DND-41 (cell line): ENCODE results near the gene EMC7.

Experiments used
- ATAC-seq: fragments of 200-7000 bp; cut with Tn5 transposase; 3 replicates; pipeline ENCODE4 v1.9.1; 2021; ENCODE audit warnings: low read depth; ENCODE audit not compliant: insufficient read depth
- DNase-seq: peaks from one replicate; pipeline ENCODE4 v3.0.0-alpha.2; 2020
- H2AFZ ChIP-seq: 2 replicates; pipeline ENCODE4 v1.6.0; 2012; ENCODE audit warnings: low read depth, low read length
- H3K27ac ChIP-seq: 2 replicates; pipeline ENCODE4 v1.5.1; 2012; ENCODE audit warnings: low read length, inconsistent platforms
- H3K27me3 ChIP-seq: fragments of 200-600 bp; sonication (generic); 2 replicates; pipeline ENCODE4 v1.6.0; 2012; ENCODE audit warnings: low read length, mild to moderate bottlenecking, inconsistent platforms; ENCODE audit not compliant: insufficient read depth, poor library complexity
- H3K36me3 ChIP-seq: 2 replicates; pipeline ENCODE4 v1.5.1; 2012; ENCODE audit warnings: low read length, inconsistent platforms; ENCODE audit not compliant: insufficient read depth
- H3K4me1 ChIP-seq: 2 replicates; pipeline ENCODE4 v1.5.1; 2012; ENCODE audit warnings: mild to moderate bottlenecking, low read length; ENCODE audit not compliant: insufficient read depth
- H3K4me2 ChIP-seq: 2 replicates; pipeline ENCODE4 v1.6.0; 2012; ENCODE audit warnings: mild to moderate bottlenecking, moderate library complexity, low read length, inconsistent platforms; ENCODE audit not compliant: insufficient read depth
- H3K4me3 ChIP-seq, 2 experiments: fragments of 200-600 bp in 1 of 2; shearing (Covaris generic) in 1 of 2; 2 replicates each; pipeline ENCODE4 v1.5.1; 2012 to 2016; ENCODE audit warnings: inconsistent platforms in 2 of 2, low read length in 2 of 2, mild to moderate bottlenecking in 2 of 2, low read depth in 1 of 2, moderate library complexity in 1 of 2
- H3K79me2 ChIP-seq: 2 replicates; pipeline ENCODE4 v1.6.0; 2012; ENCODE audit warnings: low read length, inconsistent platforms; ENCODE audit not compliant: insufficient read depth
- H3K9ac ChIP-seq: 2 replicates; pipeline ENCODE4 v1.6.0; 2012; ENCODE audit warnings: low read depth, mild to moderate bottlenecking, inconsistent platforms, low read length, moderate library complexity
- H3K9me3 ChIP-seq: 2 replicates; pipeline ENCODE4 v1.5.1; 2012; ENCODE audit warnings: low read length, moderate library complexity, mild to moderate bottlenecking, inconsistent platforms; ENCODE audit not compliant: insufficient read depth, severe bottlenecking
- H4K20me1 ChIP-seq: 2 replicates; pipeline ENCODE4 v1.6.0; 2012; ENCODE audit warnings: low read length; ENCODE audit not compliant: insufficient read depth
- EZH2 ChIP-seq: IDR thresholded peaks from 3 replicates; pipeline ENCODE4 v1.6.1; 2012; ENCODE audit warnings: borderline replicate concordance, low read depth, mild to moderate bottlenecking, moderate library complexity, low read length, inconsistent platforms; ENCODE audit not compliant: severe bottlenecking
- TF ChIP-seq, protein P1 (sequence below): IDR thresholded peaks from 2 replicates; pipeline ENCODE4 v1.5.1; 2012; ENCODE audit warnings: borderline replicate concordance, low read length, moderate library complexity, mild to moderate bottlenecking; ENCODE audit not compliant: poor library complexity, severe bottlenecking; ENCODE audit errors: extremely low read depth

EMC7 gene

DNA sequence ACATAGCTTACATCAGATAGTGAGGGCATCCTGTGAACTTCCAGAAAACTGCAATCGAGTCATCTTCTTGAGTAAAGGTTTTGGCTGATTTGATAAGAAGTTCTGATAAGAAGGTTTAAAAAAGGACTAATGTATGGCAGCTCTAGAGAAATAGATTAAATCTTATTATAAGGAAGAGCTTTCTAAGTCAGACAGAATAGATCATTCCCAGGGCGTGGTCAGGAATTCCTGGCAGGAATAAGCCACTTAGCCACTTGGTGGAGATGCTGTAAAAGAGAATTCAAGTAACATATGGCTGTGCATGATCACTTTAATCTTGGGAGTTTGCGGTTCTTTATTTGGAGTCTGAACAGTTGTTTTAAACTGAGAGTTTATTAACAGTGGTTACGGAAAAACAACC is 17.6 kb upstream of the EMC7 start:
- H3K27ac ChIP-seq = no peak overlapping the region
- no peaks in the 10 kb centered on the region for H3K9me3 ChIP-seq
- DNase-seq (no peak), ATAC-seq (no peak)
- no peaks in the 10 kb centered on the region for H3K27me3 ChIP-seq
- H2AFZ ChIP-seq = no peak overlapping the region
- H4K20me1 ChIP-seq = no peaks in the 10 kb centered on the region
- H3K4me3 ChIP-seq = no peak overlapping the region
- no peak overlapping the region for H3K9ac ChIP-seq
- H3K79me2 ChIP-seq = no peaks in the 10 kb centered on the region
- H3K4me1 ChIP-seq = no peaks in the 10 kb centered on the region
- H3K36me3 ChIP-seq = no peaks in the 10 kb centered on the region
- TF ChIP-seq, protein P1, sequence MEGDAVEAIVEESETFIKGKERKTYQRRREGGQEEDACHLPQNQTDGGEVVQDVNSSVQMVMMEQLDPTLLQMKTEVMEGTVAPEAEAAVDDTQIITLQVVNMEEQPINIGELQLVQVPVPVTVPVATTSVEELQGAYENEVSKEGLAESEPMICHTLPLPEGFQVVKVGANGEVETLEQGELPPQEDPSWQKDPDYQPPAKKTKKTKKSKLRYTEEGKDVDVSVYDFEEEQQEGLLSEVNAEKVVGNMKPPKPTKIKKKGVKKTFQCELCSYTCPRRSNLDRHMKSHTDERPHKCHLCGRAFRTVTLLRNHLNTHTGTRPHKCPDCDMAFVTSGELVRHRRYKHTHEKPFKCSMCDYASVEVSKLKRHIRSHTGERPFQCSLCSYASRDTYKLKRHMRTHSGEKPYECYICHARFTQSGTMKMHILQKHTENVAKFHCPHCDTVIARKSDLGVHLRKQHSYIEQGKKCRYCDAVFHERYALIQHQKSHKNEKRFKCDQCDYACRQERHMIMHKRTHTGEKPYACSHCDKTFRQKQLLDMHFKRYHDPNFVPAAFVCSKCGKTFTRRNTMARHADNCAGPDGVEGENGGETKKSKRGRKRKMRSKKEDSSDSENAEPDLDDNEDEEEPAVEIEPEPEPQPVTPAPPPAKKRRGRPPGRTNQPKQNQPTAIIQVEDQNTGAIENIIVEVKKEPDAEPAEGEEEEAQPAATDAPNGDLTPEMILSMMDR = no peak
- TF ChIP-seq EZH2 = no peak
- no peak overlapping the region for H3K4me2 ChIP-seq

DNA sequence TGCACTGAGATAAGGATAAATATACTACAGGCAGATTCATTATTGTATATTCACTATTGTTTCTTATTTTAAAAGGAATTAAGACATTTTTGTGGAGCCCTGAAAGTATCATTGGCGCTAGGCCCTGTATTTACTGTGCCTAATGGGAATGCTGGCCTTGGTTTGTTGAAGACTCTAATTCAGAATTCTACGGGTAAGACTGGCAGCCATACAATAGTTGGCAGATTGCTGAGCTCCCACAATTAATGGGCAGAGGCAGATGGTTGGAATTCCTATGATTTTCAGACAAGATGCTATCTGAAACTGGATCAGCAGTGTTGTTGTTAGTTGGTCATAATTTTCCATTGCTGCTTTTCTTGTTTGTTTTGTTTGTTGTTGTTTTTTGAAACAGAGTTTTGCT is 15.0 kb upstream of the EMC7 start:
- Histone ChIP-seq H2AFZ (no peak overlapping the region), H3K27me3 (no peaks in the 10 kb centered on the region)

DNA sequence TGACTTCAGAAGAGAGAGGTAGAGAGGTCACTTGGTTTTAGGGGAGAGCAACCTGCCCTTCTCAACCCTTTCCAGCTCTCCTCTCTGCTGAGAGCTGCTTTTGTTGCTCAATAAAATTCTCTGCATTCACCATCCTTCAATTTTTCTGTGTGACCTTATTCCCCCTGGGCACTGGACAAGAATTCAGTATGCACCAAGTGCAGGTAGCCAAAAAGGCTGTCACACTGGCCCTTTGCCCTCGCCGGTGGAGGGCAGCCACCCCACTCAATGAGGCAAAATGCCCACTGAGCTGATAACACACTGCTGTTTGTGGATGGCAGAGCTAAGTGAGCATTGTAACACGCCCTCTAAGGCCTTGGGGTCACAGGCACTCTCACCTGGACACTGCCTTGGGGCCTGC is 13.1 kb upstream of the EMC7 start:
- H3K79me2 ChIP-seq = no peaks in the 10 kb centered on the region
- H4K20me1 ChIP-seq = no peaks in the 10 kb centered on the region
- no peak overlapping the region for H3K27ac ChIP-seq
- no peak overlapping the region for H3K4me3 ChIP-seq
- TF ChIP-seq EZH2 = no peak
- TF ChIP-seq, protein P1 = no peak
- H3K36me3 ChIP-seq = no peaks in the 10 kb centered on the region
- H3K27me3 ChIP-seq = no peaks in the 10 kb centered on the region
- no peak overlapping the region for H3K4me2 ChIP-seq
- ATAC-seq = no peak
- H3K9me3 ChIP-seq = no peaks in the 10 kb centered on the region
- no peak overlapping the region for H3K9ac ChIP-seq
- DNase-seq = no peak
- H2AFZ ChIP-seq = no peak overlapping the region
- H3K4me1 ChIP-seq = no peaks in the 10 kb centered on the region

More for the DNA sequence above, 15.0 kb upstream of the EMC7 start:
- Histone ChIP-seq H3K79me2 (no peaks in the 10 kb centered on the region), H3K4me2 (no peak overlapping the region), H3K9me3 (no peaks in the 10 kb centered on the region), H3K9ac (no peak overlapping the region), H4K20me1 (no peaks in the 10 kb centered on the region), H3K4me3 (no peak overlapping the region), H3K27ac (no peak overlapping the region), H3K4me1 (no peaks in the 10 kb centered on the region), H3K36me3 (no peaks in the 10 kb centered on the region)
- ATAC-seq (no peak), DNase-seq (no peak)
- no peak for TF ChIP-seq EZH2
- TF ChIP-seq, protein P1 = no peak

DNA sequence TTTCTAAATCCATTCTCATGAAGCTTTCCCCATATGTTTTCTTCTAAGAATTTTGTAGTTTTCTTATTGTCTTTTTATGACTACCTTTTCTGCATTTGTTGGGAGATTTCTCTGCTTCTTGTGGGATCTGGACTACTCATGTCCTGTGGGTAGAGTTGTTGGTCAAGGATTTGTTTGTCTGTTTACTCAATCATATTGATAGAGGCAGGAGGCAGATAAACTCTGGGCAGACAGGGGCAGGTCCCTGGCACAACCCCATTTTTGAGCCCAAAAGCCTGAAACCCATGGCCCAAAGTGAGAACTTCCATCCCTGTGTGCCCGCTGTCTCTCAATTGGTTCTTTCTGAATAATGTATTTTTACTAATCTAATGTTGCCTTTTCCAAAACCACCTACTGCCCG is 12.6 kb upstream of the EMC7 start:
- H3K9ac ChIP-seq = no peak overlapping the region
- H3K79me2 ChIP-seq = no peaks in the 10 kb centered on the region
- no peaks in the 10 kb centered on the region for H3K9me3 ChIP-seq
- H3K4me1 ChIP-seq = no peaks in the 10 kb centered on the region
- H4K20me1 ChIP-seq = no peaks in the 10 kb centered on the region
- H3K27me3 ChIP-seq = no peaks in the 10 kb centered on the region
- no peak overlapping the region for H2AFZ ChIP-seq
- no peak overlapping the region for H3K4me2 ChIP-seq
- H3K4me3 ChIP-seq = no peak overlapping the region
- H3K36me3 ChIP-seq = no peaks in the 10 kb centered on the region
- ATAC-seq (no peak), DNase-seq (no peak)
- no peak overlapping the region for H3K27ac ChIP-seq
- TF ChIP-seq EZH2 = no peak
- TF ChIP-seq, protein P1 = no peak
